HEK293 (cell line): ENCODE results near the gene DOK4.
A peak's percentile ranks its signal among the peaks of the same experiment; 100 is the strongest.

ENCODE experiments used
- CTCF ChIA-PET: fragments of 350-600 bp; formaldehyde crosslinking; extraction: SDS; loops from one replicate; lab custom pipeline; 2021; ENCODE audit warnings: antibody characterized with exemption; lab: Yijun Ruan, JAX
- POLR2A ChIA-PET: fragments of 300-600 bp; formaldehyde crosslinking; extraction: SDS; loops from one replicate; lab custom pipeline; 2020; ENCODE audit warnings: antibody characterized with exemption, inconsistent platforms; lab: Yijun Ruan, JAX
- H3K27ac ChIP-seq: fragments of 200-500 bp; sonication (Bioruptor generic); 2 replicates; pipeline ENCODE4 v1.5.1; 2014; ENCODE audit warnings: low read depth, low read length, control low read depth, inconsistent platforms; ENCODE audit errors: extremely low read depth
- H3K36me3 ChIP-seq, 2 experiments: fragments of 200-500 bp in 1 of 2; sonication (Bioruptor generic) in 1 of 2; 1 replicate in 1 of 2; 2 replicates in 1 of 2; pipeline ENCODE4 v1.5.1; 2014 to 2017; ENCODE audit warnings: inconsistent platforms in 2 of 2, low read length in 2 of 2; ENCODE audit not compliant: control insufficient read depth in 2 of 2, insufficient read depth in 1 of 2
- H3K4me1 ChIP-seq: fragments of 200-500 bp; sonication (Bioruptor generic); 2 replicates; pipeline ENCODE4 v1.5.1; 2014; ENCODE audit warnings: mild to moderate bottlenecking, low read length, inconsistent platforms; ENCODE audit not compliant: control insufficient read depth, insufficient read depth
- H3K4me3 ChIP-seq: 2 replicates; pipeline ENCODE4 v1.5.1; 2011; ENCODE audit warnings: low read depth, mild to moderate bottlenecking, control low read depth, low read length, moderate library complexity
- H3K9me3 ChIP-seq: fragments of 200-500 bp; sonication (Bioruptor generic); 2 replicates; pipeline ENCODE4 v1.5.1; 2014; ENCODE audit warnings: low read depth, low read length, inconsistent platforms; ENCODE audit not compliant: control insufficient read depth, insufficient read depth
- AEBP2 ChIP-seq: fragments of 450-650 bp; formaldehyde crosslinking; IDR thresholded peaks from 2 replicates; pipeline ENCODE4 v1.5.1; 2016; ENCODE audit warnings: missing biosample characterization, missing genetic modification characterization, borderline replicate concordance
- BCL6B ChIP-seq: fragments of 450-650 bp; formaldehyde crosslinking; IDR thresholded peaks from 2 replicates; pipeline ENCODE4 v1.5.1; 2017; ENCODE audit warnings: missing biosample characterization, missing genetic modification characterization
- GLI2 ChIP-seq: fragments of 450-650 bp; formaldehyde crosslinking; IDR thresholded peaks from 2 replicates; pipeline ENCODE4; 2017; ENCODE audit warnings: missing biosample characterization, missing genetic modification characterization, low read depth, borderline replicate concordance
- HIC1 ChIP-seq: fragments of 450-650 bp; formaldehyde crosslinking; IDR thresholded peaks from 2 replicates; pipeline ENCODE4 v1.5.1; 2016; ENCODE audit warnings: missing biosample characterization, missing genetic modification characterization
- HOXD13 ChIP-seq: sonication (generic); formaldehyde crosslinking; IDR thresholded peaks from 2 replicates; pipeline ENCODE4 v1.8.0; 2022; ENCODE audit warnings: missing genetic modification reagents, borderline replicate concordance
- KLF9 ChIP-seq: fragments of 450-650 bp; formaldehyde crosslinking; IDR thresholded peaks from 2 replicates; pipeline ENCODE4 v1.5.1; 2016; ENCODE audit warnings: missing biosample characterization, missing genetic modification characterization, low read depth
- WT1 ChIP-seq: fragments of 450-650 bp; formaldehyde crosslinking; IDR thresholded peaks from 2 replicates; pipeline ENCODE4 v1.5.1; 2016; ENCODE audit warnings: missing biosample characterization, missing genetic modification characterization
- YY1 ChIP-seq: fragments of 450-650 bp; formaldehyde crosslinking; IDR thresholded peaks from 2 replicates; pipeline ENCODE4 v1.5.1; 2018; ENCODE audit warnings: missing biosample characterization, missing genetic modification characterization
- ZBTB1 ChIP-seq: fragments of 450-650 bp; formaldehyde crosslinking; IDR thresholded peaks from 2 replicates; pipeline ENCODE4 v1.5.1; 2016; ENCODE audit warnings: missing biosample characterization, missing genetic modification characterization
- ZBTB17 ChIP-seq: fragments of 450-650 bp; formaldehyde crosslinking; IDR thresholded peaks from 2 replicates; pipeline ENCODE4 v1.5.1; 2016; ENCODE audit warnings: missing biosample characterization, missing genetic modification characterization
- ZBTB7A ChIP-seq: fragments of 450-650 bp; formaldehyde crosslinking; IDR thresholded peaks from 2 replicates; pipeline ENCODE4 v1.5.1; 2016; ENCODE audit warnings: low read depth, missing biosample characterization, missing genetic modification characterization
- ZFHX2 ChIP-seq: fragments of 450-650 bp; formaldehyde crosslinking; conservative IDR thresholded peaks from 2 replicates; pipeline ENCODE4 v1.5.1; 2016; ENCODE audit warnings: missing biosample characterization, missing genetic modification characterization
- ZNF133 ChIP-seq: fragments of 450-650 bp; formaldehyde crosslinking; IDR thresholded peaks from 2 replicates; pipeline ENCODE4 v1.5.1; 2016; ENCODE audit warnings: missing biosample characterization, missing genetic modification characterization
- ZNF138 ChIP-seq: fragments of 450-650 bp; formaldehyde crosslinking; IDR thresholded peaks from 2 replicates; pipeline ENCODE4 v1.5.1; 2016; ENCODE audit warnings: missing biosample characterization, missing genetic modification characterization, borderline replicate concordance
- ZNF157 ChIP-seq: fragments of 450-650 bp; formaldehyde crosslinking; IDR thresholded peaks from 2 replicates; pipeline ENCODE4 v1.5.1; 2016; ENCODE audit warnings: missing biosample characterization, missing genetic modification characterization
- ZNF202 ChIP-seq: fragments of 450-650 bp; formaldehyde crosslinking; IDR thresholded peaks from 2 replicates; pipeline ENCODE4 v1.5.1; 2016; ENCODE audit warnings: missing biosample characterization, missing genetic modification characterization, borderline replicate concordance
- ZNF292 ChIP-seq: fragments of 450-650 bp; formaldehyde crosslinking; IDR thresholded peaks from 2 replicates; pipeline ENCODE4 v1.5.1; 2016; ENCODE audit warnings: low read depth, missing biosample characterization, missing genetic modification characterization, borderline replicate concordance
- ZNF324 ChIP-seq: fragments of 450-650 bp; formaldehyde crosslinking; IDR thresholded peaks from 2 replicates; pipeline ENCODE4 v1.5.1; 2016; ENCODE audit warnings: missing biosample characterization, missing genetic modification characterization
- ZNF501 ChIP-seq: fragments of 450-650 bp; formaldehyde crosslinking; IDR thresholded peaks from 2 replicates; pipeline ENCODE4 v1.5.1; 2016; ENCODE audit warnings: missing biosample characterization, missing genetic modification characterization

DOK4 gene

GRCh38 chr16:57469917-57470470 is 16.3 kb downstream of the DOK4 start (continued):
- TF ChIP-seq KLF9 (tag by site-specific recombination) (peak; percentile 44; the same call in 1 of the 2 replicates), WT1 (tag by site-specific recombination) (no peak)
- TF ChIP-seq, all 188 proteins: peak for 2

GRCh38 chr16:57469046-57469445 is 17.2 kb downstream of the DOK4 start:
- ChIA-PET CTCF (no interaction called here), POLR2A (no interaction called here)
- Histone ChIP-seq H3K4me3 (no peak overlapping the region), H3K36me3 (peaks cover 24 to 98% of the 10 kb centered on the region in 2 experiments), H3K27ac (no peak overlapping the region)
- TF ChIP-seq ZFHX2 (tag by site-specific recombination) (no peak), ZNF138 (tag by site-specific recombination) (no peak), BCL6B (tag by site-specific recombination) (no peak), AEBP2 (no peak), ZNF501 (tag by site-specific recombination) (no peak), ZBTB1 (no peak)
- TF ChIP-seq, all 188 proteins: peak for 0
- no peaks in the 10 kb centered on the region for H3K9me3 ChIP-seq
- no peaks in the 10 kb centered on the region for H3K4me1 ChIP-seq

- H3K36me3 ChIP-seq: peaks cover 28 to 98% of the 10 kb centered on the region in 2 experiments
- ChIA-PET POLR2A (no interaction called here), CTCF (no interaction called here)
- no peak for TF ChIP-seq ZBTB17
- no peaks in the 10 kb centered on the region for H3K9me3 ChIP-seq
- H3K4me1 ChIP-seq: no peaks in the 10 kb centered on the region; the same call in 1 of the 2 replicates
- H3K27ac ChIP-seq: no peak overlapping the region
- H3K4me3 ChIP-seq: no peak overlapping the region
These were observed 17.9 kb downstream of the DOK4 start for GRCh38 chr16:57468346-57468745.

GRCh38 chr16:57464523-57464922 is 21.8 kb downstream of the DOK4 start:
- Histone ChIP-seq H3K36me3 (peaks cover 28 to 87% of the 10 kb centered on the region in 2 experiments), H3K27ac (no peak overlapping the region), H3K4me3 (no peak overlapping the region), H3K9me3 (no peaks in the 10 kb centered on the region), H3K4me1 (no peaks in the 10 kb centered on the region; the same call in 1 of the 2 replicates)
- no peak for TF ChIP-seq HIC1 (tag by site-specific recombination)
- CTCF ChIA-PET: interaction anchor here (1.2 kb wide), 1 partner anchor 55 kb away, joined by 3 read pairs; no protein-coding TSS in a partner anchor
- POLR2A ChIA-PET: interaction anchor here (3.7 kb wide), 1 partner anchor 17 kb away, joined by 40 read pairs; the partner anchor contains the start of genes CIAPIN1 and COQ9

- Histone ChIP-seq H3K27ac (peak overlapping the region; percentile 45), H3K9me3 (no peaks in the 10 kb centered on the region), H3K4me3 (peak overlapping the region; percentile 83), H3K4me1 (no peaks in the 10 kb centered on the region; the same call in 1 of the 2 replicates), H3K36me3 (peaks cover 28 to 87% of the 10 kb centered on the region in 2 experiments)
- CTCF ChIA-PET: interaction anchor here (0.7 to 2.9 kb wide), 16 partner anchors 11 to 1134 kb away, joined by 3 to 24 read pairs (median 4); partner anchors contain the start of genes COQ9 and DOK4
- POLR2A ChIA-PET: interaction anchor here (0.9 to 3.7 kb wide), 12 partner anchors 10 to 277 kb away, joined by 3 to 40 read pairs (median 6); partner anchors contain the start of genes CIAPIN1, COQ9, PSME3IP1 and RSPRY1
- TF ChIP-seq ZBTB7A (no peak), ZNF133 (tag by site-specific recombination) (no peak), ZNF157 (tag by site-specific recombination) (no peak), ZNF202 (tag by site-specific recombination) (no peak), ZBTB17 (peak; percentile 64), ZNF324 (tag by site-specific recombination) (no peak), YY1 (tag by site-specific recombination) (no peak), ZNF292 (tag by site-specific recombination) (no peak), ZFHX2 (tag by site-specific recombination) (peak; percentile 81), HOXD13 (CRISPR knock-in tag) (no peak), GLI2 (no peak)
These were observed 23.3 kb downstream of the DOK4 start for GRCh38 chr16:57462978-57463362.
